CD4-positive, CD25-positive, alpha-beta regulatory T cell (primary cell): ENCODE results near the gene CROCC. TPM values are rescaled to one million over a fixed set of nuclear protein-coding genes. Genes with fewer than 3 reads are reported as not detected.

ENCODE experiments used
- ATAC-seq, 2 donors: fragments of 150-1000 bp; cut with Tn5 transposase; one replicate each; pipeline ENCODE4 v1.10.0; 2021; ENCODE audit warnings: low read depth in 2 of 2, moderate number of reproducible peaks in 2 of 2, moderate library complexity in 1 of 2
- DNase-seq, 3 donors: peaks; one replicate each; pipeline versions ENCODE4 v3.0.0 to v3.0.0-alpha.2; 2012 to 2022; ENCODE audit warnings: mixed read lengths in 1 of 3
- H3K27ac ChIP-seq: one replicate; pipeline ENCODE4 v1.7.0; 2013; ENCODE audit warnings: mild to moderate bottlenecking, low read length; ENCODE audit not compliant: insufficient read depth, poor library complexity, severe bottlenecking
- H3K27me3 ChIP-seq: one replicate; pipeline ENCODE4 v1.7.0; 2013; ENCODE audit warnings: low read length; ENCODE audit not compliant: control insufficient read depth, insufficient read depth
- H3K36me3 ChIP-seq: one replicate; pipeline ENCODE4 v1.7.0; 2013; ENCODE audit warnings: mild to moderate bottlenecking, low read length, moderate library complexity; ENCODE audit not compliant: control insufficient read depth, insufficient read depth
- H3K4me1 ChIP-seq: 2 replicates; pipeline ENCODE4 v1.7.0; 2013; ENCODE audit warnings: mild to moderate bottlenecking, low read length; ENCODE audit not compliant: insufficient read depth, control insufficient read depth, poor library complexity, severe bottlenecking
- H3K4me3 ChIP-seq: one replicate; pipeline ENCODE4 v1.7.0; 2013; ENCODE audit warnings: low read depth, mild to moderate bottlenecking, low read length, moderate library complexity
- H3K9me3 ChIP-seq, 2 experiments: 1 replicate in 1 of 2; 2 replicates in 1 of 2; pipeline ENCODE4 v1.7.0; 2013; ENCODE audit warnings: low read length in 2 of 2, mild to moderate bottlenecking in 1 of 2, moderate library complexity in 1 of 2; ENCODE audit not compliant: control insufficient read depth in 2 of 2
- H3K27ac Mint-ChIP-seq, 3 donors: one replicate each; pipeline ENCODE4 v1.8.0; 2020 to 2022; ENCODE audit warnings: mild to moderate bottlenecking in 3 of 3, mixed read lengths in 3 of 3, moderate library complexity in 2 of 3
- H3K27me3 Mint-ChIP-seq: one replicate; pipeline ENCODE4 v1.8.0; 2022; ENCODE audit warnings: mild to moderate bottlenecking, mixed read lengths
- H3K36me3 Mint-ChIP-seq: one replicate; pipeline ENCODE4 v1.8.0; 2020; ENCODE audit warnings: mixed read lengths
- H3K4me1 Mint-ChIP-seq, 4 donors: one replicate each; pipeline ENCODE4 v1.8.0; 2020 to 2022; ENCODE audit warnings: mixed read lengths in 4 of 4, mild to moderate bottlenecking in 1 of 4
- H3K4me3 Mint-ChIP-seq, 4 donors: one replicate each; pipeline ENCODE4 v1.8.0; 2020 to 2022; ENCODE audit warnings: mild to moderate bottlenecking in 4 of 4, mixed read lengths in 4 of 4, moderate library complexity in 3 of 4
- H3K9me3 Mint-ChIP-seq, 7 donors: one replicate each; pipeline ENCODE4 v1.8.0; 2020 to 2022; ENCODE audit warnings: mixed read lengths in 7 of 7, mild to moderate bottlenecking in 3 of 7, moderate library complexity in 2 of 7
- polyA plus RNA-seq, 4 donors: library from polyadenylated mRNA; unstranded; fragments of 300-500 nt; fragmentation: Illumina TruSeq; gene quantifications; one replicate each; pipeline ENCODE4 v1.2.3, GENCODE V29; 2021
- total RNA-seq: library from RNA; stranded (reverse); gene quantifications from one replicate; pipeline ENCODE4 v1.2.3, GENCODE V29; 2022

Gene CROCC
- total and polyA plus RNA-seq, 5 donors from 2014 or later = 3.9 to 46.1 (median 4.3) TPM

DNA sequence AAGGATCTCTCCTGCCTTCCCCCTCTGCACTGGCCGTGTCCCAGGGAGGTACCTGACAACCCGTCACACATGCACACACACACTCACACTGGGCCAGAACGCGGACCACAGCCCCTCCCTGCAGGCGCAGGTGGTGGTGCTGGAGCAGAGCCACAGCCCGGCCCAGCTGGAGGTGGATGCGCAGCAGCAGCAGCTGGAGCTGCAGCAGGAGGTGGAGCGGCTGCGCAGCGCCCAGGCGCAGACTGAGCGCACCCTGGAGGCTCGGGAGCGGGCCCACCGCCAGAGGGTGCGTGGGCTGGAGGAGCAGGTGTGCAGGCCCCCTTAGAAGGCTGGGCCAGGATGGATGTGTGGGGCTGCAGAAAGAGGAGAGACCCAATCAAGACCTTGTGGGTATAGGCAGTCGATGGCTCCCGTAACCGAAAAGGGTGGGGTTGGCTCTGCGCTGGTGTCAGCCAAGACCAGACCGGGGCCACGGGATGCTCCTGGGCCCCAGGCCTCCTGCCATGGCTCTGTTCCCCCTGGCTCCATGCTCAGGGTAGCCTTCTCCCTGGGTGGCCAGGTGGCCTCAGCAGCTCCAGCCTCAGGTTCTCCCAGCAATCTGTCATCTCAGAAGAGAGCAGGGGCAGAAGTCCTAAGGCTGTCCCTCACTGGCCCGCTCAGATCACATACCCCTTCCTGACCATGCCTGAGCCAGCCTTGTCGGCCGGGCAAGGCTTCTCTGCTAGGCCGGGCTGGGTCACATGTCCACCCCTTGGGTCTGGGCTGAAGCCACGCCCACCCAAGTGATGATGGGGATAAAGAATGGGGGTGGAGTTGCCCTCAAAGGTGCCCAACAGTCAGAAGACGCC, 49.8 kb downstream of the CROCC start:
- ATAC-seq = no peak
- Mint-ChIP-seq H3K4me1 (no peaks in the 10 kb centered on the region), H3K9me3 (no peaks in the 10 kb centered on the region), H3K27ac (no peak overlapping the region), H3K27me3 (no peaks in the 10 kb centered on the region), H3K36me3 (peaks cover 7% of the 10 kb centered on the region), H3K4me3 (no peak overlapping the region)
- H3K4me1 ChIP-seq = no peaks in the 10 kb centered on the region
- no peak overlapping the region for H3K4me3 ChIP-seq
- H3K36me3 ChIP-seq = peaks cover 10% of the 10 kb centered on the region
- no peaks in the 10 kb centered on the region for H3K9me3 ChIP-seq
- H3K27me3 ChIP-seq = no peaks in the 10 kb centered on the region
- no peak overlapping the region for H3K27ac ChIP-seq
- DNase-seq = no peak

DNA sequence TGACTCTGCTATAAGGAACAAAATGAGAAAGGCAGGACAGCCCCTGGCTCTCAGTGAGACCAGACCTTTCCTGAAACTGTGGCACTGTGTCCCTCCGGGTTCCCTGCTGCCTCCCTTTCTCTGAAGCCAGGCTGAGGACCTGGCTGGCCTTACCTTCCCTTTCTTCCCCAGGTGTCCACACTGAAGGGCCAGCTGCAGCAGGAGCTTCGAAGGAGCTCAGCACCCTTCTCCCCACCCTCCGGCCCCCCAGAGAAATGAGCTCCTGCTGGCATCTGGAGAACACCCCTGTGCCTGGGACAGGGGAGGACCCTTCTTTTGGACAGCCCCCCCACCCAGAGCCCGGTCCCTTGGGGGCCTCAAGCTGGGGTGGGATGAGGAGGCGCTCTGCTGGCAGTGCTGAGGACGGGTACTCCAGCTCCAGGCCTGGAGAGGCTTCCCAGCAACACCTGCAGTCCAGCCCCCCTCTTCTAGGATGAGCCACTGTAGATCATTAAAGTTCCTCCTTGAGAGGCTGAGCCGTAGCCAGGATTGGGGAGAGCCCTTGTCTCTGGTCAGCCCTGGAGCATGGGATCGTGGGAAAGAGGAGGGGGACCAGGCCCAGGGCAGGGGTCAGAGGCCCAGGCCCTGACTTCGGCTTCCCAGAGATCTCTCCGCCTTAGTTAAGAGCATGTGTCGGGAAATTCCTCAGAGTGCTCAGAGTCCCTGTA, 50.6 kb downstream of the CROCC start:
- Mint-ChIP-seq H3K27ac (no peak overlapping the region), H3K4me1 (no peaks in the 10 kb centered on the region)
- ATAC-seq = no peak

DNA sequence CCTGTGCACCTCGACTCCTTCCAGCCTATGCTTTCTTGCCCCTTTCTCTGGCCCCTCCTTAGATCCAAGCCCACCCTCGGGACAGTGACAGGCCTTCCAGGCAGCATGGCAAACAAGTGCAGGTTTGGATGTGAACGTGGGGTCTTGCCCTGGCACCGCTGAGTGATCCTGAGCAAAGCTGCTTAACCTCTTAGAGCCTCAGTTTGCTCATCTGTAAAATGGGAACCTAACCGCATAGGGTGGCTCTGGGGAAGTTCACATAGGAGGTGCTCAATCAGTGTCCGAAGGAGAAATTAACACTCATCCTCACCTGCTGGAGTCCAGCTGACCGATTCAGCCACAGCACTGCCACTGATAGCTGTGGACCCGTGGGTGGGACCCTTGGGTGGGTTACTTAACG, 51.5 kb downstream of the CROCC start:
- no peak overlapping the region for H3K27ac ChIP-seq
- DNase-seq = no peak
- Mint-ChIP-seq H3K9me3 (peaks cover 0 to 1% (median 0%) of the 10 kb centered on the region in 7 donors), H3K4me1 (no peaks in the 10 kb centered on the region), H3K4me3 (no peak overlapping the region), H3K27me3 (peaks cover 4% of the 10 kb centered on the region), H3K27ac (no peak overlapping the region), H3K36me3 (peaks cover 3% of the 10 kb centered on the region)
- H3K36me3 ChIP-seq = peaks cover 5% of the 10 kb centered on the region
- no peak overlapping the region for H3K4me3 ChIP-seq
- no peaks in the 10 kb centered on the region for H3K4me1 ChIP-seq
- no peaks in the 10 kb centered on the region for H3K27me3 ChIP-seq
- H3K9me3 ChIP-seq = no peaks in the 10 kb centered on the region
- ATAC-seq = no peak

More for the DNA sequence above, 50.6 kb downstream of the CROCC start:
- Histone ChIP-seq H3K36me3 (peaks cover 5% of the 10 kb centered on the region), H3K4me1 (no peaks in the 10 kb centered on the region), H3K27me3 (no peaks in the 10 kb centered on the region), H3K27ac (no peak overlapping the region), H3K4me3 (no peak overlapping the region), H3K9me3 (no peaks in the 10 kb centered on the region)
- H3K9me3 Mint-ChIP-seq = no peaks in the 10 kb centered on the region
- no peak for DNase-seq
- no peak overlapping the region for H3K4me3 Mint-ChIP-seq
- peaks cover 3% of the 10 kb centered on the region for H3K36me3 Mint-ChIP-seq
- no peaks in the 10 kb centered on the region for H3K27me3 Mint-ChIP-seq

DNA sequence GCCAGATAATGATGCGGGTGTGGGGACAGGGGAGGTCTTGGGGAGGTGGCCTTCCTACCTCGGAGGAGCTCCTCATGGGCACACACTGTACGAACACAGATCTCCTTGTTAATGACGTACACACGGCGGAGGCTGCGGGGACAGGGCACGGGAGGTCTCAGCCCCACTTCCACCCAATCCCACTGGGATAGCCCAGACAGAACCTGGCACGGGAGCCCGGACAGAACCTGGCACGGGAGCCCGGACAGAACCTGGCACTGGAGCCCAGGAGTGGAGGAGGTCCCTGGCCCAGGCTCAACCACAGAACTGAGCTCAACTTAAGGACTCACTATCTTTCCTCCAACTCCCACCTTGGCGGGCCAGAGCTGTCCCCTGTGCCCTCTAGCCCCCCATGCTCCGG, 53.5 kb downstream of the CROCC start:
- peak overlapping the region in 2 of 3 donors; percentile 3 to 46 for H3K27ac Mint-ChIP-seq
- H3K9me3 ChIP-seq = no peaks in the 10 kb centered on the region
- H3K36me3 Mint-ChIP-seq = no peaks in the 10 kb centered on the region
- H3K4me1 Mint-ChIP-seq = no peaks in the 10 kb centered on the region
- H3K27me3 ChIP-seq = no peaks in the 10 kb centered on the region
- no peak overlapping the region for H3K4me3 ChIP-seq
- ATAC-seq = no peak
- H3K27me3 Mint-ChIP-seq = peaks cover 4% of the 10 kb centered on the region
- H3K9me3 Mint-ChIP-seq = peaks cover 0 to 1% (median 0%) of the 10 kb centered on the region in 7 donors
- peaks cover 5% of the 10 kb centered on the region for H3K4me1 ChIP-seq
- H3K4me3 Mint-ChIP-seq = no peak overlapping the region
- DNase-seq = no peak
- H3K36me3 ChIP-seq = no peaks in the 10 kb centered on the region
- no peak overlapping the region for H3K27ac ChIP-seq

DNA sequence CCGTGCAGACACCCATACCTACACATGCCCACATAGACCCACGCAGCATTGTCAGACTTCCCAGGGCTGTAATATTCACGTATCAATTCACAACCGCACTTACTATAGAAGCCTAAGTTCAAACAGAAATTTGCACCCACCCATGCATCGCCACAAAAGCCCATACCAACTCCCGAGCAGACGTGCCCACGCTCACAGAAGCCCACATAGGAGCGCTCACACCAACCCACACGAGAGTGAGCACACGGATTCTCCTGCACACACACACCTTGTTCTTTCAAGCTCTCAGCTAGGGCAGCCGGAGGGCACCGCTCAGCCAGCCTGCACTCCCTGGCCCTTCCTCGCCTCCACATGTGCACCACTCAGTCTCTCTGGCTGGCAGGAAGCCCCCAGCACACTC, 54.1 kb downstream of the CROCC start:
- H3K9me3 ChIP-seq = no peaks in the 10 kb centered on the region
- no peak for ATAC-seq

DNA sequence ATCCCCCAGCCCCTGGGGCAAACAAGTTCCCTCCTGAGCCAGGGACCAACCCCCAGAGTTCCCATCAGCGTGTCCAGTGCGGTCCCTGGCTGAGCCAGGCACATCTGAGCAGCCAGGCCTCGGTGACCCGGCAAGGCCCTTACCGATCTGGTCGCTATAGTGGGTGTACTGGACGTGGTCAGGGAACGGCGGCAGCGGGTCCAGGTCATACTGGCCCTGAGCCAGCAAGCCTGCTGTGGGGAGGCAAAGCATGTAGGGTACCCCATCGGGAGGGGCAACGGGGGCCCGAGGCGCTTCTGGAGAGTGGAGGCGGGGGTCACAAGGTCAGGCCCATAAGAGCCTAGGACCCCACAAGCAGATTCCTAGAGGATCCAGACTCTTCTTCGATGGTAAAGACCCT, 55.2 kb downstream of the CROCC start:
- Histone ChIP-seq H3K27me3 (peaks cover 4% of the 10 kb centered on the region), H3K4me3 (no peak overlapping the region), H3K36me3 (no peaks in the 10 kb centered on the region), H3K27ac (no peak overlapping the region), H3K9me3 (no peaks in the 10 kb centered on the region), H3K4me1 (peaks cover 12% of the 10 kb centered on the region)
- Mint-ChIP-seq H3K4me3 (no peak overlapping the region), H3K27ac (peak overlapping the region in 1 of 3 donors; percentile 46), H3K27me3 (peaks cover 16% of the 10 kb centered on the region), H3K4me1 (peaks cover 0 to 10% (median 6%) of the 10 kb centered on the region in 4 donors), H3K9me3 (peaks cover 0 to 2% (median 0%) of the 10 kb centered on the region in 7 donors), H3K36me3 (no peaks in the 10 kb centered on the region)
- DNase-seq (no peak), ATAC-seq (no peak)

More for the DNA sequence above, 54.1 kb downstream of the CROCC start:
- H3K9me3 Mint-ChIP-seq = peaks cover 0 to 1% (median 0%) of the 10 kb centered on the region in 7 donors
- H3K27ac Mint-ChIP-seq = peak overlapping the region in 1 of 3 donors; percentile 10
- H3K4me3 Mint-ChIP-seq = no peak overlapping the region
- no peaks in the 10 kb centered on the region for H3K36me3 ChIP-seq
- H3K4me1 ChIP-seq = peaks cover 11% of the 10 kb centered on the region
- H3K27ac ChIP-seq = no peak overlapping the region
- DNase-seq = no peak
- no peak overlapping the region for H3K4me3 ChIP-seq
- H3K36me3 Mint-ChIP-seq = no peaks in the 10 kb centered on the region
- peaks cover 7% of the 10 kb centered on the region for H3K27me3 Mint-ChIP-seq
- H3K4me1 Mint-ChIP-seq = peaks cover 0 to 3% (median 2%) of the 10 kb centered on the region in 4 donors
- peaks cover 2% of the 10 kb centered on the region for H3K27me3 ChIP-seq

DNA sequence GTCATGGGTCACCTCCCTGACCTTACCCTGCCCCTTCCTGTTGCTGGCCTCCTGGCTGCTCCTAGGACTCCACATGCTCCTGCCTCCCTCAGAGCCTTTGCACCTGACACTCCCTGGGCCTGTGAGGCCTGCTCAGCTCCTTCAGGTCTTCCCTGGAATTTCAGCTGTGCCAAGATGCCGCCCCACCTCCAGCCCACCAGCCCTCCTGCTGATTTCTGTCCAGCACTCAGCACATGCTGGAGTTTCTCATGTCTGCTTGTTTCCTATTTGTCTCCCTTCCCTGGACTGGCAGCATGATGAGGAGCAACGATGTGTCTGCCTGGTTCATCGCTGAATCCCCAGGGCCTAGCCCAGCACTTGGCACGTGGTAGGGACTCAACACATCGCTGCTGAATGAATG, 55.6 kb downstream of the CROCC start:
- H3K36me3 ChIP-seq = no peaks in the 10 kb centered on the region
- H3K9me3 ChIP-seq = no peaks in the 10 kb centered on the region
- Mint-ChIP-seq H3K36me3 (no peaks in the 10 kb centered on the region), H3K4me3 (no peak overlapping the region), H3K4me1 (peaks cover 0 to 10% (median 6%) of the 10 kb centered on the region in 4 donors), H3K27me3 (peaks cover 16% of the 10 kb centered on the region), H3K9me3 (peaks cover 0 to 2% (median 0%) of the 10 kb centered on the region in 7 donors), H3K27ac (peak overlapping the region in 1 of 3 donors; percentile 76)
- no peak overlapping the region for H3K27ac ChIP-seq
- DNase-seq (no peak), ATAC-seq (no peak)
- peaks cover 12% of the 10 kb centered on the region for H3K4me1 ChIP-seq
- H3K4me3 ChIP-seq = no peak overlapping the region
- H3K27me3 ChIP-seq = peaks cover 4% of the 10 kb centered on the region
